Mesangial cell (primary cell): ENCODE results near the gene NOC3L. TPM values are rescaled to one million over a fixed set of nuclear protein-coding genes. Genes with fewer than 3 reads are reported as not detected.

ENCODE experiments used
- total RNA-seq: library from RNA; depleted of rRNA; stranded (reverse); fragments of >200 nt; gene quantifications from 2 replicates; pipeline ENCODE4 v1.2.3, GENCODE V29; 2015

Gene NOC3L
- total RNA-seq, result 8.0 and 11.7 TPM in 2 replicates

GRCh38 chr10:94362360-94363250 lies at the start of gene NOC3L:
NOC3L (minus strand) TSS chr10:94362939; CDS start chr10:94362838, 101 bp downstream.

GRCh38 chr10:94402204-94402842 lies 39.6 kb upstream of the NOC3L start, which contains the start of gene TBC1D12:
TBC1D12 (plus strand) TSS chr10:94402541; CDS start chr10:94402614, 73 bp downstream.

Other genes with a start within 250 kb of the NOC3L start
- 3.7 and 8.2 TPM in 2 replicates for gene TBC1D12, start 39.6 kb upstream of the NOC3L start, total RNA-seq
- 6.5 and 29.5 TPM in 2 replicates for gene HELLS, start 182.8 kb upstream of the NOC3L start, total RNA-seq